Suprapubic skin (tissue), 4 donors: ENCODE measurements around the gene HES1. TPM values are rescaled to one million over a fixed set of nuclear protein-coding genes. Genes with fewer than 3 reads are reported as not detected.

Source experiments
- DNase-seq, 2 donors: peaks; one replicate each; pipeline ENCODE4 v3.0.0-alpha.2; 2019; ENCODE audit warnings: low spot score in 2 of 2
- H3K27ac ChIP-seq: fragments of 200-600 bp; sonication (generic); one replicate; pipeline ENCODE4 v1.5.1; 2019
- H3K27me3 ChIP-seq: fragments of 200-600 bp; sonication (generic); one replicate; pipeline ENCODE4 v1.5.1; 2019
- H3K36me3 ChIP-seq: fragments of 200-600 bp; sonication (generic); one replicate; pipeline ENCODE4 v1.5.1; 2019
- H3K4me1 ChIP-seq: fragments of 200-600 bp; sonication (generic); one replicate; pipeline ENCODE4 v1.5.1; 2019
- H3K4me3 ChIP-seq: fragments of 200-600 bp; sonication (generic); one replicate; pipeline ENCODE4 v1.5.1; 2019; ENCODE audit warnings: mild to moderate bottlenecking
- H3K9me3 ChIP-seq: fragments of 200-600 bp; sonication (generic); one replicate; pipeline ENCODE4 v1.5.1; 2019
- EP300 ChIP-seq: sonication (generic); formaldehyde crosslinking; IDR thresholded peaks from one replicate; pipeline ENCODE4 v1.6.1; 2017; ENCODE audit warnings: antibody characterized with exemption
- POLR2A ChIP-seq, 2 donors: fragments of 450-650 bp; IDR thresholded peaks; one replicate each; pipeline ENCODE4 v1.6.1; 2017; ENCODE audit warnings: antibody characterized with exemption in 2 of 2, mild to moderate bottlenecking in 2 of 2, moderate library complexity in 2 of 2
- POLR2AphosphoS5 ChIP-seq, 3 donors: sonication (generic); formaldehyde crosslinking; IDR thresholded peaks; one replicate each; pipeline ENCODE4 v1.6.1; 2017; ENCODE audit warnings: antibody characterized with exemption in 3 of 3
- WGBS: methylation state at CpG from one replicate; pipeline ENCODE4 v1.1.5; 2018; 5-methylcytosine and 5-hydroxymethylcytosine counted together
- total RNA-seq, 4 donors: library from RNA; depleted of rRNA; stranded (reverse); fragments of >200 nt; gene quantifications; one replicate each; pipeline ENCODE4 v1.1.0, GENCODE V29; 2016
- TF ChIP-seq, protein P1 (sequence below), 2 donors: fragments of 200-600 bp in 1 of 2; fragments of 450-650 bp in 1 of 2; sonication (generic) in 1 of 2; IDR thresholded peaks; one replicate each; pipeline ENCODE4 v1.5.1; 2016 to 2019; ENCODE audit warnings: antibody characterized with exemption in 2 of 2, mild to moderate bottlenecking in 1 of 2, moderate library complexity in 1 of 2

The HES1 gene
- total RNA-seq, 4 donors from 2014 or later, result 128 to 206 (median 154) TPM

DNA sequence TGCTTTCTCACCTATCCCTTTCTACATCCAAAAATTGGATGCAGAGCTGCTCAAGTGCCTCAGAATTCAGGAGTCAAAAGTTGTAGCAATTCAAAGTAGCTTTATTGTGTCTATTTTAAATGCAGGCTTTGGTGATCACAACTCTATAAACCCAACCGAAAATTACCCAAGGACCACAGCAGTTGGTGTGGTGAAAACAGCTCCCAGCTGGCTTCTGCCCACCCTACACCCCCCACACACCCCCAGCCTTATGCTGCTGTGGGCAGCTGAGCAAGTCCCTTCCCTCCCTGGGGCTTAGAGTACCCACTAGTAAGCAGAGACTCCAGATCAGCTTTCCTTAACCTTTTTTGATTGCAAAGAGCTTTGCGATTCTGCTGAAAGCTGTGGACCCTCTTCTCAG is 5.8 kb upstream of the HES1 start:
- Histone ChIP-seq H3K4me3 (no peak overlapping the region), H3K9me3 (no peaks in the 10 kb centered on the region), H3K27ac (no peak overlapping the region), H3K27me3 (no peaks in the 10 kb centered on the region), H3K36me3 (no peaks in the 10 kb centered on the region), H3K4me1 (peaks cover 49% of the 10 kb centered on the region)
- 68% methylated on average over 2 of the region's 2 CpGs for WGBS
- TF ChIP-seq EP300, result no peak
- TF ChIP-seq POLR2A (IDR thresholded peaks at IDR 0.05), result no peak
- no peak for TF ChIP-seq POLR2AphosphoS5 (IDR thresholded peaks at IDR 0.05)
- TF ChIP-seq, protein P1, sequence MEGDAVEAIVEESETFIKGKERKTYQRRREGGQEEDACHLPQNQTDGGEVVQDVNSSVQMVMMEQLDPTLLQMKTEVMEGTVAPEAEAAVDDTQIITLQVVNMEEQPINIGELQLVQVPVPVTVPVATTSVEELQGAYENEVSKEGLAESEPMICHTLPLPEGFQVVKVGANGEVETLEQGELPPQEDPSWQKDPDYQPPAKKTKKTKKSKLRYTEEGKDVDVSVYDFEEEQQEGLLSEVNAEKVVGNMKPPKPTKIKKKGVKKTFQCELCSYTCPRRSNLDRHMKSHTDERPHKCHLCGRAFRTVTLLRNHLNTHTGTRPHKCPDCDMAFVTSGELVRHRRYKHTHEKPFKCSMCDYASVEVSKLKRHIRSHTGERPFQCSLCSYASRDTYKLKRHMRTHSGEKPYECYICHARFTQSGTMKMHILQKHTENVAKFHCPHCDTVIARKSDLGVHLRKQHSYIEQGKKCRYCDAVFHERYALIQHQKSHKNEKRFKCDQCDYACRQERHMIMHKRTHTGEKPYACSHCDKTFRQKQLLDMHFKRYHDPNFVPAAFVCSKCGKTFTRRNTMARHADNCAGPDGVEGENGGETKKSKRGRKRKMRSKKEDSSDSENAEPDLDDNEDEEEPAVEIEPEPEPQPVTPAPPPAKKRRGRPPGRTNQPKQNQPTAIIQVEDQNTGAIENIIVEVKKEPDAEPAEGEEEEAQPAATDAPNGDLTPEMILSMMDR (IDR thresholded peaks at IDR 0.05), result no peak
- no peak for DNase-seq

DNA sequence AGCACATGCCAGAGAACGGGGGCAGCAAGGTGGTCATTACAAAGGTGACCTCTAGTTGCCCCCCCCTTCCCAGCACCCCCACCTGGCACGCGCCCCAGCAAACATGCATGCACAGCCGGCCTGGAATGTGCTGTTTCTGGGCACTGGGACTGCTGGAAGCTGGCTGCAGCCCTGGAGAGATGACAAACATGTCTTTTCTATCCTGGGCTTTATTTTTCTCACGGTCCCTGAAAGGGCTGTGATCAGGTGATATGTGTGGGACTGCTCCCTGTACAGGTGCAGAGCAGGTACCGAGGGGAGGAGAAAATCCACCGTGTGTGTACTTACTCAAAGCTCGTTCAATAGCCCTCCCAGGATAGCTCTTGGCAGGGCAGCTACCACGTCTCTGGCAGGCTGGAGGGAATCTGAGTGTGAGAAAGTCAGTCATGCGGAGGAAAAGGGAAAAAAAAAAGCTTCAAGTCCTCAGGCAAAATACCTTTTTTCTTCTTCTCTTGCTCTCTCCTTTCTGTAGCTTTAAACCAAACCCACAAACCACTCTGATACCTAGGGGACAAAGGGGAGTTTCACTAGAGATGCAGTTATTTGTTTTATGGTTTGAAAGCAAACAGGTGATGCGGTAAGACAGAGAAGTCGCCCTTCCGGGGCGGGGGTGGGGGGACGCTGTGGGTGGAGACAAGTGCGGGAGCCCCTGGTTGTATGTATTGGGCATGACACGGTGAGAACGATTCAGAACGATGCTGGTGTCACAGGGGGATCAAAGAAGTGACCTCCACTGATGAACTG is 5.0 kb upstream of the HES1 start:
- H3K27me3 ChIP-seq, result no peaks in the 10 kb centered on the region
- H3K36me3 ChIP-seq, result no peaks in the 10 kb centered on the region
- no peak overlapping the region for H3K4me3 ChIP-seq
- WGBS, result 42% methylated on average over 19 of the region's 19 CpGs
- no peak for TF ChIP-seq POLR2A (IDR thresholded peaks at IDR 0.05)
- TF ChIP-seq, protein P1 (IDR thresholded peaks at IDR 0.05), result no peak
- no peak for TF ChIP-seq EP300
- no peak for TF ChIP-seq POLR2AphosphoS5 (IDR thresholded peaks at IDR 0.05)
- peaks cover 55% of the 10 kb centered on the region for H3K4me1 ChIP-seq
- DNase-seq, result no peak
- no peak overlapping the region for H3K27ac ChIP-seq
- no peaks in the 10 kb centered on the region for H3K9me3 ChIP-seq

DNA sequence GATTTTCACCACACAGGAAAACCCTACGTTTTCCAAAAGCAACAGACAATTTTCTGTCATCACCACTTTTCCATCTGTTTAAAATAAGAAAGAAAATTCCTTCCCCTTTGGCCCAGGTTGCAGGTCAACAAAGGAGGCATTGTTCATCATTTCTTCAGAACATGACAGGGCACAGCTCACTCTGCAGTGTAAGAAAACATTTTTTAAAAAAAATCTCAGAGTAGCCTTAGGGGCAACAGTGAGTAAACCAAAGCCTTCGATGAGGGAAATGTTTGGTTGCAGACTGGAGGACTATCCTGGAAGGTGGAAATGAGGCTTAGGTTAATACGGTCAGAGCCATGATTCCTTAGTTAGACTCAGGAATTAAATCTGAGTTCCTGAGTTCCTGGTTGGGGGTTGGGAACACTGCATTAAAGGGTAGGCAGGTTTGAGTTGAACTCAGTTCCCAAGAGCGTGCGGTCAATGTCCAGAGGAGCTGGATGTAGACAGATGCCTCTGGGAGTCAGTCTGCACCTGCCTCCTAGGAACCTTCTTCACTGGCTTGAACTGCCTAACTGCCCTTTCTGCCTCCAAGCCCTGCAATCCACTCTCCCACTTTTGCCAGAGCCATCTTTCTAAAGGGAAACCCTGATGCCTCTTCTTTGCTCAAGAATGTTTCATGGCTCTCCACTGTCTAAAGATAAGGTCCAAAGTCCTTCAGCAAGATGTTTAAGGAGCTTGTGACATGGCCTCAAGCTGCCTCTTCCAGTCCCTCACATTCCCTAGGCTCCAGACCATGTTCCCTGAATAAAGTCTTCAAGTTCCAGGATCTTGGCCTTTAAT is 3.3 kb upstream of the HES1 start:
- 58% methylated on average over 5 of the region's 5 CpGs for WGBS
- Histone ChIP-seq H3K9me3 (no peaks in the 10 kb centered on the region), H3K4me1 (peaks cover 71% of the 10 kb centered on the region), H3K27ac (no peak overlapping the region), H3K4me3 (no peak overlapping the region), H3K27me3 (no peaks in the 10 kb centered on the region), H3K36me3 (peaks cover 3% of the 10 kb centered on the region)
- DNase-seq, result no peak
- TF ChIP-seq EP300, result no peak
- TF ChIP-seq POLR2AphosphoS5 (IDR thresholded peaks at IDR 0.05), result no peak
- TF ChIP-seq, protein P1 (IDR thresholded peaks at IDR 0.05), result no peak
- TF ChIP-seq POLR2A (IDR thresholded peaks at IDR 0.05), result no peak

DNA sequence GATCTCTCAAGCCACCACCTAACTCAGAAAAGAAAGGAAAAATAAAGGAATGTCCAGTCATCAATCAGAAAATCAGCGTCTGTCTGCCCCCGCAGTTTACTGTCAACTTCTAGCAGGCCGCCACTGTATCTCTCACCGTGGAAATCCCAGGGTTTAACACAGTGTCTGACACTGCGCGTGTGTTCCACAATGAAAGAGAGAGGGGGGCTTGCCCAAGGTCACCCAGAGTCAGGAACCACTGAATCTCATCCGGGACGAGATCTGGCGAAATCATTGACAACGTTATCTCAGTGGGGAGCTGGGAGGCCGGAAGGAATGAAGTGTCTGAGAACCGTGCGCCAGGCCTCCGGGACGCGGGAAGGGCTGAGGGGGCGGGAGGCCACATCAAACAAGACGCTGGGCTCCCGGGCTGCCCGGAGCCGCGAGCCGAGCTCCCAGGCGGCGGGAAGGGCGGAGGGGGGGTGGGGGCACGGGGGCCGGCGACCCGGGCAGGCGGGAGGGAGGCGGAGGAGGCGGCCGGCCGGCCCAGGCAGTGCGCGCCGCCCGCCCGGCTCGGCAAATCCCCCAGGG is 2.2 kb upstream of the HES1 start:
- peak; percentile 84 to 85 for DNase-seq
- WGBS, result 12% methylated on average over 27 of the region's 41 CpGs
- Histone ChIP-seq H3K27me3 (no peaks in the 10 kb centered on the region), H3K4me1 (peaks cover 81% of the 10 kb centered on the region), H3K27ac (peak overlapping the region; percentile 89), H3K4me3 (peak overlapping the region; percentile 68), H3K9me3 (no peaks in the 10 kb centered on the region), H3K36me3 (peaks cover 6% of the 10 kb centered on the region)
- TF ChIP-seq EP300, result no peak
- no peak for TF ChIP-seq POLR2AphosphoS5 (IDR thresholded peaks at IDR 0.05)
- TF ChIP-seq, protein P1 (IDR thresholded peaks at IDR 0.05), result no peak
- TF ChIP-seq POLR2A (IDR thresholded peaks at IDR 0.05), result no peak
